Ovary (tissue), 3 donors: ENCODE data around the gene TVP23A.

Experiments used
- EP300 ChIP-seq: sonication (generic); formaldehyde crosslinking; IDR thresholded peaks from one replicate; pipeline ENCODE4 v1.6.1; 2017; ENCODE audit warnings: antibody characterized with exemption
- POLR2A ChIP-seq: fragments of 450-650 bp; IDR thresholded peaks from one replicate; pipeline ENCODE4 v1.6.1; 2017; ENCODE audit warnings: antibody characterized with exemption, mild to moderate bottlenecking, moderate library complexity
- TF ChIP-seq, protein P1 (sequence below), 3 donors: fragments of 450-650 bp in 2 of 3; fragments of 200-600 bp in 1 of 3; IDR thresholded peaks; one replicate each; pipeline versions ENCODE4 v1.5.1 to v1.8.0; 2016 to 2022; ENCODE audit warnings: antibody characterized with exemption in 3 of 3, mild to moderate bottlenecking in 1 of 3
- donor health status: DM: no; HTN: no; CAD: no.

DNA sequence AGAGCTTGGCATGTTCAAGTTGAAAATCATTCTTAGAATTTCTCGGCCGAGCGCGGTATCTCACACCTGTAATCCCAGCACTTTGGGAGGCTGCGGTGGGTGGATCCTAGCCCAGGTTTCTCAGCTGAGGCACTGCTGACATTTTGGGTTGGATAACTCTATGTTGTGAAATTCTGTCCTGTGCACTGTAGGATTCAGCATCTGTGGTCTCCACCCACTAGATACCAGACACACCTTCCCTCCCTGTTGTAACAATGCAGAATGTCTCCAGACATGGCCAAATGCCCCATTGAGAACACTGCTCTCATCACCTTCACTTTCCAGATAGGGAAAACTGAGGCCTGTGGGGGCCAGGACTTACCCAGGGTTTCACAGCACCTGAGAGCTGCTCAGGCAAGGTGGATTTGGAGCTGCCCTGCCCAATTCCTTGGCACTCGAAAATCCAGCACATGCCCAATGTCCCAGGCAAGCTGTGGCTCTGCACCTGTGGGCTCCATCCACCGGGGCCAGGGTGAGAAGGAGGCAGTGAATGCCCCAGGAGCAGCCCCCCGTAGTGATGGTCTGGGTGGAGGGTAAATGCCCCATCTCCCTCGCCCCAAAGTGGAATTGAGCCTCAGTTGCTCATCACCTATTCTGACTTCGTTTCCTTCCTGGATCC lies 20.2 kb upstream of the TVP23A start:
- TF ChIP-seq, protein P1, sequence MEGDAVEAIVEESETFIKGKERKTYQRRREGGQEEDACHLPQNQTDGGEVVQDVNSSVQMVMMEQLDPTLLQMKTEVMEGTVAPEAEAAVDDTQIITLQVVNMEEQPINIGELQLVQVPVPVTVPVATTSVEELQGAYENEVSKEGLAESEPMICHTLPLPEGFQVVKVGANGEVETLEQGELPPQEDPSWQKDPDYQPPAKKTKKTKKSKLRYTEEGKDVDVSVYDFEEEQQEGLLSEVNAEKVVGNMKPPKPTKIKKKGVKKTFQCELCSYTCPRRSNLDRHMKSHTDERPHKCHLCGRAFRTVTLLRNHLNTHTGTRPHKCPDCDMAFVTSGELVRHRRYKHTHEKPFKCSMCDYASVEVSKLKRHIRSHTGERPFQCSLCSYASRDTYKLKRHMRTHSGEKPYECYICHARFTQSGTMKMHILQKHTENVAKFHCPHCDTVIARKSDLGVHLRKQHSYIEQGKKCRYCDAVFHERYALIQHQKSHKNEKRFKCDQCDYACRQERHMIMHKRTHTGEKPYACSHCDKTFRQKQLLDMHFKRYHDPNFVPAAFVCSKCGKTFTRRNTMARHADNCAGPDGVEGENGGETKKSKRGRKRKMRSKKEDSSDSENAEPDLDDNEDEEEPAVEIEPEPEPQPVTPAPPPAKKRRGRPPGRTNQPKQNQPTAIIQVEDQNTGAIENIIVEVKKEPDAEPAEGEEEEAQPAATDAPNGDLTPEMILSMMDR (IDR thresholded peaks at IDR 0.05): no peak
- no peak for TF ChIP-seq POLR2A
- TF ChIP-seq EP300: no peak
